ENCODE data around the gene HMGN4. TPM values are rescaled to one million over a fixed set of nuclear protein-coding genes. Genes with fewer than 3 reads are reported as not detected.
A peak's percentile ranks its signal among the peaks of the same experiment; 100 is the strongest.
"Not testable (repeated sequence)": the region's sequence is repeated elsewhere in the genome, so short reads cannot be mapped to it uniquely, and the experiment has no call there.

HMGN4 gene
- polyA plus RNA-seq, 3 donors: 73.7 to 86.5 (median 83.3) TPM

DNA sequence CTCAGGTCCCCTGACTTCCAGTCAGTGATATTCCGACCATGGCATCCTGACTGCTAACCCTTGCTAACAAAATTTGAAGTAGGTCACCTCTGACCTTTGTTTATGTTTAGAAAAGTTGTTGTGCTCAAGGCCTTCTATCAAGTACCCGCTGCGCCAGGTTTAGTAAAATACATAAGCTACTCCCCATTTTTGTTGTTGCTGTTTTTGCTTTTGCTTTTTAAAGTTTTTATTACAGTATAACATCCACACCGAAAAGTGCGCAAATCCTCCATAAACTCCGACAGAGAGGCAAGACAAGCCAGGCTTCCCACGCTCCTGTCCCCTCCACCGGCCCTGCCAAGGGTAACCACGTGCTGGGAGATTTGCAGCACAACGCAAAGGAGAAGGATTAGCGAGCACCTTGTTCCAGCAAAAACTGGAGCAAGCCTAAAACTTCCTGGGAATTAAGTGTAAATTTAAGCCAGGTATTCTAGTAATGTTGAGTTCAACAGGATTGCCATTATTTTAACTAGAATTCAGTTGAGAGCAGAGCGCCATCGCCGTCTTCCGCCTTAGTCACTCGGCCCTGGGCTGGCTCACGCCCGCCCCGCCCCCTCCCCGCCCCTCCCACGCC, 17.8 kb upstream of the HMGN4 start:
- DNase-seq: peak; percentile 70

DNA sequence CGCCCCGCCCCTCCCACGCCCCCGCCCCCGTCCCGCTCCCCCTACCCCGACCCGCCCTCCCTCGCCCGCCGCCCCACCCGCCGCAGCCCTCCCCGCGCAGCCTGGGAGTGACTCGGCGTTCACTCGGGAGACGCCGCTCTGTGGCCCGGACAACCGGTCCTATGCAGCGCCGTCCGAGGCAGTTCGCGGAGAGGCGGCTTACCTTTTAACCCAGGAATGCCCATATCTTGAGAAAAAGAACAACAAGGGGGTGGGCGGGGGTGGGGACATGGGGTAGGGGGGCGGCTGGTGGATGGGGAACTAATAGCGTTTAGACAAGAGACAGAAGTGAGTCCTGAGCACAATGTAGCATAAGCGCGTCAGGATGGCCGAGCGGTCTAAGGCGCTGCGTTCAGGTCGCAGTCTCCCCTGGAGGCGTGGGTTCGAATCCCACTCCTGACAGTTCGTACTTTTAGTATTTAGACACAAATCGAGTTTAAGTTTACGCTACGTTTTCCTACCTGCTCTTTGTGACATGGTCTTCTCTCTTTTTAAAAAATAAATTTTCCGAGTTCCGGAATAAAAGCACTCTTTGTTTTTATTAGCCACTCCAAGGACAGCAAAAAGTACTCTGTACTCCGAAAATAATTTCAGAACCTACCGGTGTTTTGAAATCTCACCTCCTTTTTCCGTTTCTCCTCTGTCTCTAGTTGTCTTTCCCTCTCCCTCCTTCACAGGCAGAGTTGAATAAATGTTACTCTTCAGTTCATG, 17.1 kb upstream of the HMGN4 start:
- DNase-seq: peak; percentile 85

DNA sequence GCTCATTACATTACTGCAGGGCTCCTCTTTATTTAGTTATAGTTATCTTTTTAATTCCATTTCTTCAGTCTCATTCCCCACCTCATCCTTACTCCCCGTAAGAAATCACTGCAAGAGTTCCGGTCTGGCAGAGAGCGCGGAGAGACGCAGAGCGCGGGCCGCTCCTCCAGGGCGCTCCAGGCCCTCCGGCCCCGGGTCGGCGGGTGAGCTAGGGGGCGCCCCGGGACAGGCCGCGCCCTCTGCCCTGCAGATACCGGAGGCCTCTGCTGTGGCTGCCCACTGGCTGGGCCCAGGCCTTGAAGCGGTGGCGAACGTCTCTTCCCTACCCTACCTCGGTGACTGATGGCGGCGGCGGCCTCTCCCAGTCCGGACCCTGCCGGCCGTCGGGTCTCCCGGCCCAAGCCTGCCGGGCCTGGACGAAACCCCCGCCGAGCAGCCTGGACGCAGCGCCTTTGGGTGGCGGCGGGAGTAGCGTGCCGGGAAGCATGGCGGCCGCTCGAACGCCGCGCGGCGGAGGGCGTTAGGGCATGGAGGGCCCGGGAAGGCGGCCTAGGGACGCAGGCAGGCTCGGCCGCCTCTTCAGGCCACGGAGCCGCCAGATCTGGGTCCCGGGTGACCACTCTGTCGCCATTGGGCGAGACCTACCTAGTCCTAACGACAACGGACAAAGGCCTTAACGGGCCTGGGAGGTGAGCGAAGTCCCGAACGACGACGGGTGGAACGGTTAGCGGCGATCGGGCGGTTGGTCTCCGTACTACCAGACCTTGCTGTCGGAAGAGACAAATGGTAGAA, 16.4 kb upstream of the HMGN4 start:
- DNase-seq: peak; percentile 66

DNA sequence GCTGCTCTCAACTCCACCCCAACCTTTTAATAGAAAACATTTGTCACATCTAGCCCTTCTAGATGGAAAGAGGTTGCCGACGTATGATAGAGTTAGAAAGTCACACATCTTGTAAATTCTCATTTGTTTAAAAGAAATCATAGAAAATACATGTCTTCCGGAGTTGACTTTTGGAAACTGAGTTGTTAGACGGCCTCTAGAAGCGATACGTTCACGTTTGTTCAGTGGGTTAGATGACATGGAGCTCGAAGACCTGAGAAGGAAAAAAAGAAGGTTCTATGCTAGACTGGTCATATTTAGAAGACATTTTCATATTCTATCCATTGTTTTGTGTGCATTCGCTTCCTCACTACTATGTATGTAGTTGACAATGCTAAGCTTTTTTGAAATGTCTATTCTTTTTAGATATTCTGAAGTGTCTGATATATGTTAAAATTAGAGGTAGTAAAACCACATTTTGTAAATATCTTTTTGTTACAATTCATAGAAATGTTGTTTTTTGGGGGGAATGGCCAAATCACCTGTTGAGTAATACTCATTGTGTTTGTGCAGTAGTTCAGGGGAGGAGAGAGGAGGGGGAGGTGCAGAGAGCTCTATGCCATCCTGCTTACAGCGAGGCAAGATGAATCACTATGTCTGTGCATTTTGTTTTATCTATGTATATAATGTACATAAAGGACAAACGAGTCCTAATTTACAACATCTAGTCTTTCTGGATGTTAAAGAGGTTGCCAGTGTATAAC, 15.5 kb upstream of the HMGN4 start:
- not testable (repeated sequence) for DNase-seq

DNA sequence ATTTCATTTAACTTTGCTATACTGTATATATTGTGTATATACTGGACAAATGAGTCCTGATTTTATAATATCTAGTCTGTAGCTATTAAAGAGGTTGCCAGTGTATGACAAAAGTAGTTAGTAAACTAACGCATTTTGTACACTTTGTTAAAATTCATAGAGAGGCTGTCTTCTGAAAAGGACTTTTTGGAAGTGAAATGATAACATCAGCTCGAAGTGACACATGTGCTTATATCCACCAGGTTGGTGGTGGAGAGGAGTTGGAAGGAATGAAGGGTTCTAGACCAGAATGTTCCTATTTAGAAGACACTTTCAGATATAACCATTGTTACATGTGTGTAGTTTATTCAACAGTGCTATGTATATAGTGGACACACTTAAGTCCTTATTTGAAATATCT, 13.9 kb upstream of the HMGN4 start:
- not testable (repeated sequence) for DNase-seq

DNA sequence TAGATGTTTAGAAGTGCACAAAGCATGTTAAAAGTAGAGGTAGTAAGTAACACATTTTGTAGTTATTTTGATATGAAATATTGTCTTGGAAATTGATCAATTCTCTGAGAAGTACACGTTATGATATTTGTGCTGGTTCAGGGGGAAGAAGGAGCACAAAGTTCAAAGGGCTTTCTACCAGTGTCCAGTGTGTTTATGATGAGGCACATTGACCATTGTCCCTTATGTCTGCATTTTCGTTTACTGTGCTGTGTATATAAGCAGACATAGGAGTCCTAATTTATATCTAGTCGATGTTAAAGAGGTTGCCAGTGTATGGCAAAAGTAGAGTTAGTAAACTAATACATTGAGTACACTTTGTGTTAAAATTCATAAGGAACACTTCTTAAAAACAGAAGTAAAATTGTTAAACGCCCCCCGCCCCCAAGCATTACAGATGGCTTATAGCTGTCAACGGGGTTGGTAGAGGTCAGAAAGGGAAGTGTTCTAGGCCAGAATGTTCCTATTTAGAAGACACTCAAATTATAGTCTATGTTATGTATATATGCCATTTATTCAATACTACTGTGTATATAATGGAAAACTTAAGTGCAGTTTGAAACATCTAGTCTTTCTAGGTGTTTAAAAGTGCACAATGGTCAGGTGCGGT, 13.3 kb upstream of the HMGN4 start:
- DNase-seq: no peak

DNA sequence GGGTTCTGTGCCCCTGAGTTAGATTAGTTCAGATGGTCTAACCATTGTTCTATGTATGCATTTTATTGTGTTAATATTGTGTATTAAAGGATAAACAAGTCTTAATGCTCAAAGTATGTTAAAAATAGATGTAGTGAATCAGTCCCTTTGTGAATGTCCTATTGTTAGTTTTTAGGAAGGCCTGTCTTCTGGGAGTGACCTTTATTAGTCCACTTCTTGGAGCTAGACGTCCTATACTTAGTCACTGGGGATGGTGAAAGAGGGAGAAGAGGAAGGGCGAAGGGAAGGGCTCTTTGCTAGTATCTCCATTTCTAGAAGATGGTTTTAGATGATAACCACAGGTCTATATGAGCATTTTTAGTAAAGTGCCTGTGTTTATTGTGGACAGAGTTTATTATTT, 12.3 kb upstream of the HMGN4 start:
- no peak for DNase-seq

DNA sequence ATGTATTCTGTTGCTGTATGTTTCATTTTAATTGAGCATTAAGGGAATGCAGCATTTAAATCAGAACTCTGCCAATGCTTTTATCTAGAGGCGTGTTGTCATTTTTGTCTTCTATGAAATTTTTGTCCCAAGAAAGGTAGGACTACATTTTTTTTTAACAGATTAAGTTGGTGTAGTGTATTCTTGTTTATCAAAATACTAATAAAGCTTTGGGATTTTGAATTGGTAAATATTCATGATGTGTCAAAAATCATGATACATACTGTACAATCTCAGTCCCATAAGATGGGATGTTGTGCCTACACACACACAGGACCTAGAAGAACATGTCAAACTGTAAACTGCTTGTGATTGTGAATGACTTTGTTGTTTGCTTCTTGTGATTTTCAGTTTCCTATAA, 11.2 kb upstream of the HMGN4 start:
- no peak for DNase-seq

DNA sequence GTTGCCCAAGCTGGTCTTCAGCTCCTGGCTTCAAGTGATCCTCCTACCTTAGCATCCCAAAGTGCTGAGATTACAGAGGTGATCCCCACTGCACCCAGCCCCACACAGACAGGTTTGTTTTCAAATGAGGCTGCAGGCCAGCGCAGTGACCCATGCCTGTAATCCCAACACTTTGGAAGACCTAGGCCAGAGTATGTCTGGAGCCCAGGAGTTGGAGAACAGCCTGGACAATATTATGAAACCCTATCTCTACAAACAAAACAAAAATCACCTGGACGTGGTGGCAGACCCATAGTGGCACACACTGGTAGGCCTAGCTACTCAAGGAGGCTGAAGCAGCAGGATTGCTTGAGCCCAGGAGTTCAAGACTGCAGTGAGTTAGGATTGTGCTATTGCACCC, 8.0 kb upstream of the HMGN4 start:
- DNase-seq: no peak

DNA sequence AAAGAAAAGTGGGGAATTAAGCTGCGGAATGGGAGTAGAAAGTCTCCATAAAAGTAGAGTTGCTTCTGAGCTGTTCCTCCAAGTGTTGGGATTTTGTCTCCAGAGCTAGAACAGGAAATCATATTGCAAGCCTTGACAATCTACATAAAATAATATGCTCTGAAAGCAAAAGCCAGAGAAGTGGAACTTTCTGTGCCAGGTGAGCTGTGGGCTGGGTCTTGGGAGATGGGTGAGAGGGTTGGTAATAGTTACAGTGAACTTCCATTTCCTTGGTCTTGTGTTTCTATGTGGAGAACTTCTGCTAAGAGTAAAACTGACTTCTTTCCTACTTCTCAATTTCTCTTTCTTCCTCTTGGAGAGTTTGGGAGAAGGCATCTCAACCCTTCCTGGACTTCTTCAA, 6.3 kb upstream of the HMGN4 start:
- no peak for DNase-seq

DNA sequence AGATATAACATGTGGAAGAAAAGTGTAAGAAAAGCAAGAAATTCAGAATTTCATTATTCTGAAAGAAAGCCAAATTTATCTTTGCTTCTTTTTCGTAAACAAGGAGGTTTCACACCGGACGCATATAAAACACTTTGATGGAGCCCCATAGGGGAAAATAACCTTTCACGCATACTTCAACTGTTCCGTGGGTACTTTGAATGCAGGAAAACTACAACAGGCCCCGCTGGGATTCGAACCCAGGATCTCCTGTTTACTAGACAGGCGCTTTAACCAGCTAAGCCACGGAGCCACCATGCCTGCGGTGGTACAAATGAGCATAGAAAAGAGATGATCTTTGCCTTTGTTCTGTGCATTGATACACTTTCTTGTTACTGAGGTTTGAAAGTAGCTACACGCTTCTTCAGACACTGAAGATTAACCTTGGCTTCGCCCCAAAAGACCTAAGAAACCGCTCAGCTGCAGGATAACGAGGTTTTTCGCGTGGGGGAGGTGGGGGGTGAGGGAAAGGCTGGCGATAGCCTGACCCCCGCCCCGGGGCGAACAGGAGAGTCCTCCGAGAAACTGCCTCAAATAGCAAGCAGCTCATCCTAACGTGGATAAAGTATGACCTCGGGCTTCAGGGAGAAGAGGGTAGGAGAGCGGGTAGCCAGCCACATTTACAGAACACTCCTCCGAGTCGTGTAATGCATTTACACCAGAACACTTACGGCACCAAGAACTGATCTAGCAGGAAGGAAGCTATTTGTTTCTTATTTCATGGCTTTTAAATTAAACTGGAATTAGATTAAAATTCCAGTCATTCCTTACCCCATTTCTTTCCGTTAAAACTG, 5.3 kb upstream of the HMGN4 start:
- peak; percentile 93 for DNase-seq

DNA sequence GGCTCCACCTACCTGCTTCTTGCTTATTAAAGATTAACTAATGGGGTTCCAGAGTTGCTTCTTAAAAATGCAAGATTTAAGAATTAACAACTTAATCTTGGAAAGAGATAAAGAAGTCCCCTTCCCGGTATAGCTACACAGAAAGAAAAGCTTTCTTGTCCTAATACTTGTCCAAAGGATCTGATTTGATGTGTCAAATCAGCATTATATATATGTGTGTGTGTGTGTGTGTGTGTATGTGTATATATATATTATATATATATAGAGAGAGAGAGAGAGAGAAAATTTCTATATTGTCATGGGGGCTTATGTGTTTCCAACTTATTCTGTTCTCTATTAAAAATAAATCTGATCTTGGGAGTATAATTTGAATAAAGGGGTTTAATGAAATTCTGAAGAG, 4.6 kb upstream of the HMGN4 start:
- no peak for DNase-seq

DNA sequence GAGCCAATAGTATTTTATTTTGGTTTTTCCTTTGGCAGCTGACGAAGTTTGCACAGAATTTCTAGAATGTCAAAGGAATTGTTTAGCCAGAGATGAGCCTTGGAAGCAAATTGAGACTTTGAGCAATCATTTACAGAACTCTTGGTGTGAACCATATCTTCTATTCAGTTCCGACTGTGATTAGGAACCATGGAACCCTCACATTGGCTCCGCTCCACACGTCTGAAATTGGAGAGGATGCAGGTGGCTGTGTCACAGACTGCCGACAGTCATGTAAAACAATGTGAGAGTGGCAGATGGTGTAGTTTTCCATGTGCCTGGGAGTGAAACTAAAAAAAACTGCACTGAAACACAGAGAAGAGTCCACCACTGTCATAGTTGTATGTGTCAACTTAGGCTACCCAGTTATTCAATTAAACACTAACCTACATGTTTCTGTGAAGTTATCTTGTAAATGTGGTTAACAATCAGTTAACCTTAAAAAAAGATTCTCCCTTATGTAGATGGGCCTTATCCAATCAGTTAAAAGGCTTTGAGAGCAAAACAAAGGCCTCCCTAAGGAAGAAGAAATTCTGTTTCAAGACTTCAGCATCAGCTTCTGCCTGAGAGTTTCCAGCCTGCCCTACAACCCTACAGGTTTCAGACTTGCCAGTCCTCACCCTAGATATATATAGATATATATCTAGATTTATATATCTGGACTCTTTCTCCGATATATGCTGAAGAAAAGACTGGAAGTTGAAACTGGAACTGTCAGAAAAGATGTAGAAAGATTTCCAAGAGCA, 3.3 kb upstream of the HMGN4 start:
- DNase-seq: peak; percentile 57

DNA sequence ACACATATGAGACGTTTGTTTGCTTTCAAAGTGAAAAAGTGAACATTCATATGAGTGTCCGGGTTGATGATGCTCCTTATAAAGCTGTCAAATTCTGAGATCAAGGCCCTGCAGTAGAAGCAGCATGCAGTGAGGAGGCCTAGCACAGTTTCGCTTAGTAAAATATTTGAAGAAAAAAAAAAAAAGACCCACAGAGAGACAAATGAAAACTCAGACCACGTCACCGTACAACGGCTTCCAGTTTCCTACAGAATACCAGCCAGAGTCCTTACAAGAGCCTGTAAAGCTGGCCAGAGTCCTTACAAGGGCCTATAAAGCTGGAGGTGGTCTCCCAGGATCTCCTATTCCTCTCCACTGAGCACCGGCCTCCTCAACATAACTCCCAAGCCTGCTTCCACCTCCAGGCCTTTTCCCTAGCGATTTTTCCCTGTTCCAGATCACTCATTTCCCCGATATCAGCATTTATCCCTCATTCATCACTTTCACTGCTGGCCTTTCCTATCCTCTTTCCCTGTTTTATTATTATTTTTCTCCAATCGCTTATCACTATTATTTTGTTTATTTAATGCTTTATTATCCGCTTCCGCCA, 1.5 kb upstream of the HMGN4 start:
- peak; percentile 46 for DNase-seq

DNA sequence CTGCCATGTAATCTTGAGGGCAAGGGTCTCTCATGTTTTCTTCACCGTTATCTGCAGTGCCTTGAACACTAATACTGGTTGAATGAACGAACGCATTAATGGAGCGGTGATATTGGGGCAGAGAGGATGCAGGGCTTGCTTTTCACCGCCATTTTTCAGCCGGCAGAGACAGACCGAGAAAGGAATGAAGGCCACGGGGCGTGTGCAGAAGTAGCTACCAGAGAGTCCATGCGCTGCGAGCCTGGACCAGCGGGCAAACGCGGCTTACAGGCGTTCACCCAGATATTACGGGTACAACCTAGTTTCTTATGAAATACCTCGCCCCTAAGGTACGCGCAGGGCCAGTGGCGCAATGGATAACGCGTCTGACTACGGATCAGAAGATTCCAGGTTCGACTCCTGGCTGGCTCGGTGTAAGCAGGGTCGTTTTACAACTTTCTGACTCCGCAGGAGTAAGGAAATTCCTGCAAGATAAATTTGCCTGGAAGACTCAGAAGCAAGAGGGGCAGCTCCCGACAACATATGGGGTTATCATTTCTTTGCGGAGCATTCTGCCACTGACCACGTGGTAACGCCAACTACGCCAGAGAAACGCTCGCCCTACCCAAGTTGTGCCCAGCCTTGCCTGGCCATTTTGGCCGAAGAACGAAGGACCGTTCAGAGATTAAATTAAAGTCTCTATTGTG, 863 bp upstream of the HMGN4 start:
- peak; percentile 88 for DNase-seq

DNA sequence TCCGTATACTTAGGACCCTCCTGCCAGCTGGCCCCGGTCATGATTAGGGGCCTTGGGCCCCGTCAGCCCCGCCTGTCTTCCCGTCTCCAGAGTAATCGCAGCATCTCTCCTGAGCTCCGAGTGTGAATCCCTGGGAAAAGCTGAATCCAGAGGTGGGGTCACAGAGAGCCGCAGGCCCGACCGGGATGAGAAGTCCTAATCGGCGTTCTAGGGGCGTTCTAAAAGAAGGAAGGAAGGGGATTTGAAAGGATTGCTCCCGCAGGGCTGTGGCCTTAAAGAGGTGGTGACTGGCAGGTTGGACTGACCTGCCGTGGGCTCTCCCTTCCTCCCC, 371 bp downstream of the HMGN4 start:
- no peak for DNase-seq

DNA sequence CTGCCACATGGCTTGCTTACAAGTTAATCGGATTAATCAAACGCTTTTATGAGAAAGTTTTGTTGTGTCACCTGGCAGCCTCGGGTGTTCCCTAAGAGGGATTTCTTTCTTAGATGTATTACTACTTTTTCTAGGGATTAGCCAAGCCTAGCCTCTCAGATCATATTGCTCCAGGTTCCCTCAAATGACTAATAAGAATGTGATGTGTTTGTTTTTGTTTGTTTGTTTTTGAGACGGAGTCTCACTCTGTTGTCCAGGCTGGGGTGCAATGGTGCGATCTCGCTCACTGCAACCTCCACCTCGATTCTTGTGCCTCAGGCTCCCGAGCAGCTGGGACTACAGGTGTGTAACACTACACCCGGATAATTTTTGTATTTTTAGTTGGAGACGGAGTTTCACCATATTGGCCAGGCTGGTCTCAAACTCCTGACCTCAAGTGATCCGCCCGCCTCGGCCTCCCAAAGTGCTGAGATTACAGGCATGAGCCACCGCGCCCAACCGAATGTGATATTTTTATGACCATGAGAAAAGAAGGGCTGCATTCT, 977 bp downstream of the HMGN4 start:
- DNase-seq: no peak

DNA sequence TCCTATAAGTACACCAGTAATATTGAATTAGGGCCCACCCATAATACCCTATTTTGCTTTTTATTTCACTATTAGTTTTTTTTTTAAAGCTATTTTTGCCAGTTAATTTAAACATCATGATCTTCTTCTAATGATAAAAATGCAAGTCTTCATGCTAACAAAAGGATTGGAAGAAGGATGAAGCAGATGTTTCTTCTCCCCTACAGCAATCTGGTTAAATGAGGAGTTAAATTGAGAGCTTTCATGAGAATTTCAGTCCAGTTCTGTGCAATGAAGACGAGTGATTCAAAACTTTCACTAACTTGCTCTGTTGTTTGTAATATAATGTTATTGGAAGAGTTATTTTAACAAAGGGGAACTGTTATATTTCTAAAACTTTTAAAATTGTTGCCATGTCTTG, 3.4 kb downstream of the HMGN4 start:
- DNase-seq: no peak

DNA sequence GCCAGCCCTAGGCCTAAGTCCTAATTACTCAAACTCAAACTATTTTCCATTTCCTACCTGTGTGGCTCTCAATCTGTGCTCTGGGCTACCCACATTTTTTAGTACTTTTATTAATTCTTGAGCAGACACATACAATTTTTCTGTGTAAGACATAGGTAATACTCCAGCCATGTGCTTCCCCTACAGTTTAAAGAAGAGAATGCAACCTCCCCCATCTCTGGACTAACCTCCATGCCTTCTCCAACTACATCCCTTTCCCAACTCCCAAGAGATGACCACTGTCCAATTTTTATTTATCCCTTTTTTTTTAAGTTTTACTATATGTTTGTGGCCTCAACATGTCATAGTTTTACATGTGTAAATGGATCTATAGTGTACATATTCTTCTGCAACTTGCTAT, 5.8 kb downstream of the HMGN4 start:
- no peak for DNase-seq
